Lung (tissue), 12 donors: ENCODE results near the gene PPARD. TPM values are rescaled to one million over a fixed set of nuclear protein-coding genes. Genes with fewer than 3 reads are reported as not detected.
"Not testable (repeated sequence)": the region's sequence is repeated elsewhere in the genome, so short reads cannot be mapped to it uniquely, and the experiment has no call there.

ENCODE experiments used
- ATAC-seq: fragments of 200-7000 bp; cut with Tn5 transposase; one replicate; pipeline ENCODE4 v1.9.1; 2020; ENCODE audit warnings: moderate number of reproducible peaks; ENCODE audit not compliant: insufficient read depth, low FRiP score
- DNase-seq, 3 donors: peaks; one replicate each; pipeline ENCODE4 v3.0.0-alpha.2; 2013 to 2017
- H3K27ac ChIP-seq, 2 donors: one replicate each; pipeline ENCODE4 v1.5.1; 2013; ENCODE audit warnings: mild to moderate bottlenecking in 2 of 2, moderate library complexity in 2 of 2, control low read depth in 1 of 2, inconsistent platforms in 1 of 2, low read depth in 1 of 2, low read length in 1 of 2
- H3K27me3 ChIP-seq, 3 donors: one replicate each; pipeline ENCODE4 v1.5.1; 2013; ENCODE audit warnings: low read length in 2 of 3; ENCODE audit not compliant: control insufficient read depth in 3 of 3, insufficient read depth in 3 of 3
- H3K36me3 ChIP-seq, 4 donors: one replicate each; pipeline ENCODE4 v1.5.1; 2013; ENCODE audit warnings: low read length in 4 of 4, mild to moderate bottlenecking in 1 of 4, moderate library complexity in 1 of 4; ENCODE audit not compliant: control insufficient read depth in 4 of 4, insufficient read depth in 4 of 4
- H3K4me1 ChIP-seq, 5 donors: one replicate each; pipeline ENCODE4 v1.5.1; 2013; ENCODE audit warnings: low read length in 5 of 5, mild to moderate bottlenecking in 2 of 5, moderate library complexity in 1 of 5; ENCODE audit not compliant: control insufficient read depth in 5 of 5, insufficient read depth in 5 of 5
- H3K4me3 ChIP-seq: one replicate; pipeline ENCODE4 v1.5.1; 2013; ENCODE audit warnings: mild to moderate bottlenecking, control low read depth, moderate library complexity
- H3K9ac ChIP-seq, 2 donors: one replicate each; pipeline ENCODE4 v1.5.1; 2013; ENCODE audit warnings: low read length in 2 of 2, control low read depth in 1 of 2; ENCODE audit not compliant: insufficient read depth in 1 of 2
- H3K9me3 ChIP-seq, 4 donors: one replicate each; pipeline ENCODE4 v1.5.1; 2013; ENCODE audit warnings: low read length in 3 of 4, mild to moderate bottlenecking in 1 of 4, moderate library complexity in 1 of 4; ENCODE audit not compliant: control insufficient read depth in 4 of 4, insufficient read depth in 3 of 4
- CTCF ChIP-seq: IDR thresholded peaks from 2 replicates; pipeline ENCODE4 v1.5.1; 2012; ENCODE audit warnings: mild to moderate bottlenecking; ENCODE audit errors: control extremely low read depth, extremely low read depth
- WGBS, 2 donors: extraction: QIAGEN DNeasy Blood & Tissue Kit; methylation state at CpG; one replicate each; pipeline ENCODE4 v1.1.7; 2013; 5-methylcytosine and 5-hydroxymethylcytosine counted together
- polyA plus RNA-seq, 2 donors: library from polyadenylated mRNA; stranded (reverse); fragments of 200-250 nt; gene quantifications; one replicate each; pipeline ENCODE4 v1.2.1, GENCODE V29; 2013
- total RNA-seq, 2 donors: library from RNA; depleted of rRNA in 1 of 2; stranded (reverse); fragments of >200 nt in 1 of 2; gene quantifications; one replicate each; pipeline ENCODE4 v1.2.1, GENCODE V29; 2014 to 2021
- donor health status: control.
- donor health status: control.
- donor health status: Bipolar disorder and iron deficiency.
- donor health status: healthy.
- donor health status: DM: yes; HTN: yes; CAD: no.

The PPARD gene
- total and polyA plus RNA-seq, 4 donors: 11.3 to 27.8 (median 24.5) TPM

DNA sequence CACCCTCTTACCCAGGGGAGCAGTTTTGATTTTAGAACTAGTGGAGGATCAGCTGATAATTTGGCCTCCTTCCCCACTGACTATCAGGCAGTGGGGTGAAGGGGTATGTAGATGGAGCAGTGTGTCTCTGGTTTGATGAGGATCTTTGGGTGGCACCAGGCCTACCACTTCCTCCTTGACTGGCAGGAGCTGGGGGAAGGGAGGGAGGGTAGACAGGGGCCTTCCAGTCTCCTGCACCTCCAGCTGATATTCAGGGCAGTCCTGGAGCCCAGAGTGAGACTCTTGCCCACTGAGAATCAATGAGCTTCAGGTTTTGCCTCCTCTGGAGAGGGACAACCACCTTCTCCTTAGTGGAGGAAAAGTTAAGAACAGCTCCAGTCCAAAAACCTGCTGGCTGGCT is 41.5 kb upstream of the PPARD start:
- ATAC-seq (no peak), DNase-seq (no peak)
- TF ChIP-seq CTCF: no peak
- Histone ChIP-seq H3K4me1 (peaks cover 0 to 16% (median 7%) of the 10 kb centered on the region in 5 donors), H3K9me3 (no peaks in the 10 kb centered on the region), H3K4me3 (no peak overlapping the region), H3K36me3 (no peaks in the 10 kb centered on the region), H3K27ac (peak overlapping the region in 1 of 2 donors; percentile 10), H3K27me3 (no peaks in the 10 kb centered on the region), H3K9ac (no peak overlapping the region)

- Histone ChIP-seq H3K36me3 (no peaks in the 10 kb centered on the region), H3K9me3 (no peaks in the 10 kb centered on the region), H3K27ac (peak overlapping the region in 1 of 2 donors; percentile 40), H3K4me1 (peaks cover 0 to 10% (median 5%) of the 10 kb centered on the region in 5 donors), H3K4me3 (no peak overlapping the region), H3K9ac (peak overlapping the region in 1 of 2 donors; percentile 3), H3K27me3 (no peaks in the 10 kb centered on the region)
- WGBS, 2 donors: 12 to 29% methylated on average over 6 of the region's 6 CpGs
- peak in 1 of 3 donors; percentile 32 for DNase-seq
- no peak for TF ChIP-seq CTCF
- peak; percentile 67 for ATAC-seq
Measured at GRCh38 chr6:35302604-35303241, 39.6 kb upstream of the PPARD start.

DNA sequence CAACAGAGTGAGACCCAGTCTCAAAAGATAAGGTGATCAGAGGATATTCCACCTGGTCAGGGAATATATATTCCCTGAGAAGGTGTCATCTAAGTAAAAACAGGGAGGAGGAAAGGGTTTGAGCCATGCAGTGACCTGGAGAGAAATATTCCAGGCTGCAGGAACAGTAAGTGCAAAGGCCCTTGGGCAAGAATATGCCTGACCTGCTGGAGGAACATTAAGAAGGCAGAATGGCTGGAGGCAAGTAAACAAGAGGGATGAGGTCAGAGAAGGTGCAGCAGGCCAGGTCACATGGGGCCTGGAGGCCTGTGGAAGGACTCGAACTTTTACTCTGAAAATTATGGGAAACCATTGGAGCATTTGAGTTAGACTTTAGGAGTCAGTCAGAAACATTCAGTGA is 38.1 kb upstream of the PPARD start:
- WGBS, 2 donors: 85 to 89% methylated on average over 1 of the region's 1 CpG
- Histone ChIP-seq H3K4me3 (no peak overlapping the region), H3K27me3 (no peaks in the 10 kb centered on the region), H3K4me1 (peaks cover 0 to 8% (median 0%) of the 10 kb centered on the region in 5 donors), H3K9me3 (no peaks in the 10 kb centered on the region), H3K27ac (no peak overlapping the region), H3K9ac (no peak overlapping the region), H3K36me3 (no peaks in the 10 kb centered on the region)
- no peak for TF ChIP-seq CTCF
- DNase-seq (no peak), ATAC-seq (no peak)

GRCh38 chr6:35305117-35305516 is 37.2 kb upstream of the PPARD start:
- Histone ChIP-seq H3K27ac (no peak overlapping the region), H3K27me3 (no peaks in the 10 kb centered on the region), H3K4me1 (peaks cover 0 to 8% (median 0%) of the 10 kb centered on the region in 5 donors), H3K4me3 (no peak overlapping the region), H3K9ac (no peak overlapping the region), H3K36me3 (no peaks in the 10 kb centered on the region), H3K9me3 (no peaks in the 10 kb centered on the region)
- no peak for TF ChIP-seq CTCF
- WGBS, 2 donors: 91 to 97% methylated on average over 8 of the region's 8 CpGs
- no peak for ATAC-seq
- no peak for DNase-seq

GRCh38 chr6:35307138-35307537 is 35.2 kb upstream of the PPARD start:
- not testable (repeated sequence) for H3K4me3 ChIP-seq
- 89 to 92% methylated on average over 15 of the region's 15 CpGs for WGBS, 2 donors

More at GRCh38 chr6:35307138-35307537, 35.2 kb upstream of the PPARD start:
- H3K27me3 ChIP-seq, DNase-seq, H3K9ac ChIP-seq, H3K27ac ChIP-seq, H3K9me3 ChIP-seq, H3K36me3 ChIP-seq, ATAC-seq: not testable (repeated sequence)
- H3K4me1 ChIP-seq: peaks cover 0 to 13% (median 0%) of the 10 kb centered on the region in 5 donors
